H1 (cell line): ENCODE results near the gene LRRC2. TPM values are rescaled to one million over a fixed set of nuclear protein-coding genes. Genes with fewer than 3 reads are reported as not detected.

Experiments
- CTCF ChIA-PET: fragments of 300-600 bp; sonication (Branson Sonifier 250); formaldehyde crosslinking; loops from one replicate; lab custom pipeline; 2021; ENCODE audit not compliant: partially characterized antibody; lab: Charles Lee
- POLR2A ChIA-PET: fragments of 300-600 bp; sonication (Branson Sonifier 250); formaldehyde crosslinking; loops from one replicate; lab custom pipeline; 2021; ENCODE audit warnings: inconsistent platforms; ENCODE audit not compliant: partially characterized antibody; lab: Charles Lee
- DNase-seq, 2 experiments: peaks; one replicate each; pipeline versions ENCODE4 v3.0.0 to v3.0.0-alpha.2; 2010 to 2022; ENCODE audit warnings: low spot score in 2 of 2, low read depth in 1 of 2, mixed read lengths in 1 of 2
- FAIRE-seq: peaks from 2 replicates; lab custom pipeline; 2011; peaks lifted over from hg19 to GRCh38; lab: Jason Lieb, UNC
- H2AFZ ChIP-seq: 2 replicates; pipeline ENCODE4 v1.8.1; 2012; ENCODE audit warnings: low read length, inconsistent platforms
- H2AK5ac ChIP-seq: 2 replicates; pipeline ENCODE4 v1.6.1; 2013; ENCODE audit warnings: low read depth, low read length
- H2BK120ac ChIP-seq: replicated peaks from 2 replicates; pipeline ENCODE3; 2013; ENCODE audit warnings: low read depth, low read length, inconsistent platforms
- H2BK12ac ChIP-seq: 2 replicates; pipeline ENCODE4 v1.6.1; 2013; ENCODE audit warnings: low read depth, low read length
- H2BK15ac ChIP-seq: 2 replicates; pipeline ENCODE4 v1.6.1; 2013; ENCODE audit warnings: low read length
- H2BK20ac ChIP-seq: 2 replicates; pipeline ENCODE4 v1.6.1; 2013; ENCODE audit warnings: low read length
- H2BK5ac ChIP-seq: 2 replicates; pipeline ENCODE4 v1.6.1; 2013; ENCODE audit warnings: low read depth, low read length
- H3K14ac ChIP-seq: 2 replicates; pipeline ENCODE4 v1.6.1; 2013; ENCODE audit warnings: inconsistent platforms; ENCODE audit not compliant: insufficient read length
- H3K18ac ChIP-seq: 2 replicates; pipeline ENCODE4 v1.6.1; 2013; ENCODE audit warnings: low read length; ENCODE audit errors: extremely low read depth
- H3K23ac ChIP-seq: 2 replicates; pipeline ENCODE4 v1.6.1; 2013; ENCODE audit warnings: inconsistent platforms; ENCODE audit not compliant: insufficient read length
- H3K23me2 ChIP-seq: 2 replicates; pipeline ENCODE4 v1.6.1; 2013; ENCODE audit warnings: low read depth, low read length
- H3K27ac ChIP-seq: 2 replicates; pipeline ENCODE4 v1.6.1; 2011; ENCODE audit warnings: low read depth, low read length, inconsistent platforms
- H3K27me3 ChIP-seq, 4 experiments: replicated peaks in 1 of 4; 1 replicate in 1 of 4; 2 replicates in 3 of 4; pipeline versions ENCODE4 v1.6.1 to v1.8.1; 2011 to 2013; ENCODE audit warnings: low read length in 3 of 4, mild to moderate bottlenecking in 3 of 4, inconsistent platforms in 2 of 4, mixed read lengths in 2 of 4, moderate library complexity in 1 of 4; ENCODE audit not compliant: control insufficient read depth in 3 of 4, insufficient read depth in 3 of 4; ENCODE audit errors: extremely low read depth in 1 of 4
- H3K36me3 ChIP-seq, 4 experiments: 2 replicates each; pipeline versions ENCODE4 v1.6.1 to v1.8.1; 2011 to 2013; ENCODE audit warnings: mild to moderate bottlenecking in 4 of 4, low read length in 3 of 4, moderate library complexity in 2 of 4, control low read depth in 1 of 4, inconsistent platforms in 1 of 4; ENCODE audit not compliant: insufficient read depth in 4 of 4, control insufficient read depth in 2 of 4
- H3K4ac ChIP-seq: replicated peaks from 2 replicates; pipeline ENCODE3; 2013; ENCODE audit warnings: low read length, low read depth, mixed read lengths, inconsistent platforms; ENCODE audit not compliant: insufficient read length
- H3K4me1 ChIP-seq, 4 experiments: replicated peaks in 1 of 4; 1 replicate in 1 of 4; 2 replicates in 3 of 4; pipeline versions ENCODE4 v1.6.1 to v1.8.1; 2011 to 2013; ENCODE audit warnings: low read length in 3 of 4, inconsistent platforms in 2 of 4, mixed read lengths in 1 of 4; ENCODE audit not compliant: insufficient read depth in 4 of 4, control insufficient read depth in 3 of 4
- H3K4me2 ChIP-seq, 2 experiments: 2 replicates each; pipeline versions ENCODE4 v1.6.1 to v1.8.1; 2011 to 2013; ENCODE audit warnings: low read depth in 2 of 2, low read length in 2 of 2, control low read depth in 1 of 2, inconsistent platforms in 1 of 2, mild to moderate bottlenecking in 1 of 2; ENCODE audit not compliant: insufficient read depth in 1 of 2
- H3K4me3 ChIP-seq, 4 experiments: fragments of 200-600, 300-600 bp in 1 of 4; sonication (generic), shearing (Covaris generic), sonication (Bioruptor Twin) in 1 of 4; 2 replicates each; pipeline versions ENCODE4 v1.5.1 to v1.8.1; 2011 to 2016; ENCODE audit warnings: low read length in 4 of 4, low read depth in 3 of 4, control low read depth in 2 of 4, inconsistent platforms in 2 of 4, mild to moderate bottlenecking in 2 of 4, mixed read lengths in 1 of 4, moderate library complexity in 1 of 4; ENCODE audit not compliant: insufficient read depth in 2 of 4; ENCODE audit errors: extremely low read depth in 1 of 4
- H3K56ac ChIP-seq: replicated peaks from 2 replicates; pipeline ENCODE3; 2013; ENCODE audit warnings: low read depth, mild to moderate bottlenecking, mixed read lengths, low read length, inconsistent platforms; ENCODE audit not compliant: insufficient read length
- H3K79me1 ChIP-seq: 2 replicates; pipeline ENCODE4 v1.6.1; 2013; ENCODE audit warnings: low read depth, low read length, control low read depth
- H3K79me2 ChIP-seq, 2 experiments: 2 replicates each; pipeline versions ENCODE4 v1.6.1 to v1.8.1; 2012 to 2013; ENCODE audit warnings: low read length in 2 of 2, mild to moderate bottlenecking in 2 of 2, inconsistent platforms in 1 of 2; ENCODE audit not compliant: insufficient read depth in 2 of 2, control insufficient read depth in 1 of 2
- H3K9ac ChIP-seq, 4 experiments: replicated peaks in 1 of 4; 1 replicate in 1 of 4; 2 replicates in 3 of 4; pipeline versions ENCODE4 v1.6.1 to v1.8.1; 2011 to 2013; ENCODE audit warnings: low read depth in 3 of 4, low read length in 3 of 4, control low read depth in 2 of 4, mild to moderate bottlenecking in 2 of 4, moderate library complexity in 2 of 4, inconsistent platforms in 1 of 4; ENCODE audit errors: extremely low read depth in 1 of 4
- H3K9me3 ChIP-seq, 2 experiments: 2 replicates each; pipeline versions ENCODE4 v1.6.1 to v1.8.1; 2012 to 2013; ENCODE audit warnings: mild to moderate bottlenecking in 2 of 2, moderate library complexity in 2 of 2, control low read depth in 1 of 2, inconsistent platforms in 1 of 2, low read depth in 1 of 2, low read length in 1 of 2, mixed read lengths in 1 of 2; ENCODE audit not compliant: insufficient read depth in 2 of 2
- H4K20me1 ChIP-seq, 2 experiments: replicated peaks in 1 of 2; 2 replicates each; pipeline versions ENCODE3 to v1.8.1; 2011 to 2013; ENCODE audit warnings: inconsistent platforms in 2 of 2, low read length in 2 of 2, mild to moderate bottlenecking in 1 of 2; ENCODE audit not compliant: insufficient read depth in 2 of 2, control insufficient read depth in 1 of 2
- H4K5ac ChIP-seq: 2 replicates; pipeline ENCODE4 v1.6.1; 2013; ENCODE audit warnings: low read length, low read depth, mixed read lengths, inconsistent platforms; ENCODE audit not compliant: insufficient read length
- H4K8ac ChIP-seq: 2 replicates; pipeline ENCODE4 v1.8.0; 2013; ENCODE audit warnings: mild to moderate bottlenecking, moderate library complexity, low read length, inconsistent platforms; ENCODE audit not compliant: insufficient read depth; ENCODE audit errors: extremely low read depth
- H4K91ac ChIP-seq: replicated peaks from 2 replicates; pipeline ENCODE3; 2013; ENCODE audit warnings: low read length, mixed read lengths, inconsistent platforms; ENCODE audit not compliant: insufficient read length
- GABPA ChIP-seq: IDR thresholded peaks from 2 replicates; pipeline ENCODE4 v1.6.1; 2011; ENCODE audit warnings: mild to moderate bottlenecking, low read length, moderate library complexity, borderline replicate concordance; ENCODE audit not compliant: insufficient read depth
- RXRA ChIP-seq: IDR thresholded peaks from 2 replicates; pipeline ENCODE4 v1.6.1; 2011; ENCODE audit warnings: low read depth, mild to moderate bottlenecking, low read length, moderate library complexity; ENCODE audit not compliant: insufficient read depth
- SAP30 ChIP-seq: fragments of 300-600 bp; sonication (generic); IDR thresholded peaks from 2 replicates; pipeline ENCODE4 v1.7.1; 2012; ENCODE audit warnings: low read length, moderate library complexity, mild to moderate bottlenecking, inconsistent platforms; ENCODE audit not compliant: insufficient read depth, insufficient replicate concordance
- SUZ12 ChIP-seq: fragments of 200-600 bp; sonication (generic); IDR thresholded peaks from 2 replicates; pipeline ENCODE4 v1.6.1; 2012; ENCODE audit warnings: mild to moderate bottlenecking, inconsistent platforms, low read length, moderate library complexity, mixed read lengths
- WGBS, 2 experiments: shearing (Covaris generic) in 1 of 2; methylation state at CpG; one replicate each; pipeline versions ENCODE4 v1.1.6 to v1.1.7; 2013 to 2015; ENCODE audit warnings: low lambda C conversion rate in 2 of 2, mixed read lengths in 2 of 2, inconsistent platforms in 1 of 2, low coverage in 1 of 2, missing lambda C conversion rate in 1 of 2; ENCODE audit not compliant: insufficient replicate concordance in 2 of 2, insufficient coverage in 1 of 2, insufficient read length in 1 of 2; ENCODE audit errors: extremely low coverage in 1 of 2, missing lambda C conversion rate in 1 of 2; 5-methylcytosine and 5-hydroxymethylcytosine counted together
- polyA plus RNA-seq, 7 experiments: library from polyadenylated mRNA; depleted of rRNA in 3 of 7; stranded (reverse) in 5 of 7; unstranded in 2 of 7; fragments of >200 nt in 5 of 7; fragments of 200-250 nt in 2 of 7; gene quantifications; 1 replicate in 5 of 7; 2 replicates in 1 of 7; 4 replicates in 1 of 7; pipeline versions ENCODE4 v1.2.1 to v1.2.3, GENCODE V29; 2011 to 2013; ENCODE audit warnings: missing spikeins in 2 of 7, mixed read lengths in 2 of 7
- total RNA-seq: library from RNA; stranded (reverse); fragmentation: NEBNext Ultra II Directional; extraction: Animal tissue kit (Norgen Biotek cat#: 25700); gene quantifications from 2 replicates; pipeline ENCODE4 v1.2.1, GENCODE V29; 2021
- TF ChIP-seq, protein P1 (sequence below): IDR thresholded peaks from 2 replicates; pipeline ENCODE4 v1.6.1; 2011; ENCODE audit warnings: low read depth, mild to moderate bottlenecking, low read length; ENCODE audit not compliant: insufficient read depth

LRRC2 gene
- total and polyA plus RNA-seq, 2 of the 8 experiments (the other 6 are each of a cell fraction or from before 2014, with no cell fraction given), result 1.4 to 6.4 TPM

DNA sequence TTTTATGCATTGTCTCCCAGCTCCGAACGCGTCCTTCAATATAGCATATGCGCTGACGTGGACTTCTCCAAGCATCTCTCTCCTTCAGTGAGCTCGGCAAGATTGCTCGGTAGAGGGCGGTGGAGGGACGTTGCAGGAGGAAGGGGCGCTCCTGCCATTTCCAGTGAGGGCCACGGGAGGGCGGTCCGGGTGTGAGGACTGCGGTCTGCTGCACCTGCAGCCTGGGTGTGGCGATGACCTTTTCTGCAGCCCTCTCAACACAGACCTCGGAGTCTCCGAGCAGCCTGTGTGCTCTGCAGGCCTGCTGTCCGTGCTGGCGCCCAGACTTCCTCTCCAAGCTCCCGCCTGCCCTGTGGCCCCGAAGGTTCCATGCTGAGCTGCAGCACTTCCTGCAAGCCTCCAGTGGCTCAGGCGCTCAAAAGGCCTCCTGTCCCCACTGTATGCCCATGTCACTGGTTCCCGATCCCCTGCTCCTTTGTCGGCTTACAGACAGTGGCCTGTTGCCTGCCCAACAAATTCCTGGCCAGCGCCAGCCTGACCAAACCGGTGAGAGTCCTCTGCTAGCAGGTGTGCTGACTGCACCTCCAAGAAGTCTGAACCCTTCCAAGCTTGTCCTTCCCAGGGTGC lies 77.3 kb downstream of the LRRC2 start:
- H3K23ac ChIP-seq, result no peak overlapping the region
- H3K4ac ChIP-seq, result no peak overlapping the region
- H2BK5ac ChIP-seq, result peak overlapping the region; percentile 55; the same call in 1 of the 2 replicates
- H4K5ac ChIP-seq, result peak overlapping the region; percentile 18
- peak; percentile 97 for FAIRE-seq
- no peaks in the 10 kb centered on the region for H3K79me1 ChIP-seq
- no peaks in the 10 kb centered on the region for H3K79me2 ChIP-seq
- peak overlapping the region; percentile 52 for H3K18ac ChIP-seq
- no peaks in the 10 kb centered on the region; a peak in 2 of 7 replicates for H3K27me3 ChIP-seq
- H4K91ac ChIP-seq, result peak overlapping the region; percentile 20
- H3K56ac ChIP-seq, result no peak overlapping the region
- H4K20me1 ChIP-seq, result no peaks in the 10 kb centered on the region
- no peak overlapping the region for H2AK5ac ChIP-seq
- H3K27ac ChIP-seq, result no peak overlapping the region
- WGBS, 2 experiments, result 24% methylated on average over 26 of the region's 26 CpGs; no CpG with 5 or more reads in 1 of the 2 experiments
- H3K23me2 ChIP-seq, result no peaks in the 10 kb centered on the region
- H3K4me1 ChIP-seq, result peaks cover 4 to 8% (median 6%) of the 10 kb centered on the region in 4 experiments; a peak in 6 of 7 replicates
- H3K4me3 ChIP-seq, result no peak overlapping the region
- H3K36me3 ChIP-seq, result no peaks in the 10 kb centered on the region
- H3K9ac ChIP-seq, result no peak overlapping the region; a peak in 1 of 7 replicates
- peak overlapping the region; percentile 76; the same call in 1 of the 2 replicates for H4K8ac ChIP-seq
- H2AFZ ChIP-seq, result no peak overlapping the region; the same call in 1 of the 2 replicates
- H2BK15ac ChIP-seq, result peak overlapping the region; percentile 6
- ChIA-PET CTCF (interaction anchor here (0.6 to 5.7 kb wide), 77 partner anchors 9 to 1279 kb away, joined by 3 to 82 read pairs (median 6); partner anchors contain the start of genes ALS2CL, LTF, PRSS50 and RTP3), POLR2A (interaction anchor here (0.9 to 4.0 kb wide), 14 partner anchors 10 to 204 kb away, joined by 3 to 49 read pairs (median 4); partner anchors contain the start of gene ALS2CL)
- H3K14ac ChIP-seq, result no peak overlapping the region
- DNase-seq, result peak; percentile 92 to 98
- H2BK20ac ChIP-seq, result peak overlapping the region; percentile 4; the same call in 1 of the 2 replicates
- H3K4me2 ChIP-seq, result peak overlapping the region in 1 of 2 experiments; percentile 35; a peak in 2 of 4 replicates
- peak overlapping the region; percentile 61; the same call in 1 of the 2 replicates for H2BK12ac ChIP-seq
- peaks cover 0 to 5% of the 10 kb centered on the region in 2 experiments; a peak in 2 of 4 replicates for H3K9me3 ChIP-seq
- no peak overlapping the region for H2BK120ac ChIP-seq
- no peak for TF ChIP-seq GABPA
- no peak for TF ChIP-seq SAP30
- TF ChIP-seq SUZ12, result no peak
- no peak for TF ChIP-seq RXRA
- TF ChIP-seq, protein P1, sequence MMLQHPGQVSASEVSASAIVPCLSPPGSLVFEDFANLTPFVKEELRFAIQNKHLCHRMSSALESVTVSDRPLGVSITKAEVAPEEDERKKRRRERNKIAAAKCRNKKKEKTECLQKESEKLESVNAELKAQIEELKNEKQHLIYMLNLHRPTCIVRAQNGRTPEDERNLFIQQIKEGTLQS, result no peak
